Esophagus squamous epithelium (tissue), 4 donors: Measurements from ENCODE around the gene KCNQ1.

ENCODE experiments used
- POLR2A ChIP-seq, 4 donors: fragments of 450-650 bp; IDR thresholded peaks; one replicate each; pipeline ENCODE4 v1.6.1; 2017; ENCODE audit warnings: antibody characterized with exemption in 4 of 4, mild to moderate bottlenecking in 4 of 4, moderate library complexity in 3 of 4
- TF ChIP-seq, protein P1 (sequence below), 6 experiments: fragments of 450-650 bp in 4 of 6; fragments of 200-600 bp in 2 of 6; sonication (generic) in 2 of 6; IDR thresholded peaks; one replicate each; pipeline ENCODE4 v1.5.1; 2016 to 2019; ENCODE audit warnings: antibody characterized with exemption in 6 of 6, mild to moderate bottlenecking in 4 of 6, moderate library complexity in 4 of 6

GRCh38 chr11:2535673-2536439 is 91.0 kb downstream of the KCNQ1 start:
- TF ChIP-seq POLR2A (IDR thresholded peaks at IDR 0.05) = no peak
- TF ChIP-seq, protein P1, sequence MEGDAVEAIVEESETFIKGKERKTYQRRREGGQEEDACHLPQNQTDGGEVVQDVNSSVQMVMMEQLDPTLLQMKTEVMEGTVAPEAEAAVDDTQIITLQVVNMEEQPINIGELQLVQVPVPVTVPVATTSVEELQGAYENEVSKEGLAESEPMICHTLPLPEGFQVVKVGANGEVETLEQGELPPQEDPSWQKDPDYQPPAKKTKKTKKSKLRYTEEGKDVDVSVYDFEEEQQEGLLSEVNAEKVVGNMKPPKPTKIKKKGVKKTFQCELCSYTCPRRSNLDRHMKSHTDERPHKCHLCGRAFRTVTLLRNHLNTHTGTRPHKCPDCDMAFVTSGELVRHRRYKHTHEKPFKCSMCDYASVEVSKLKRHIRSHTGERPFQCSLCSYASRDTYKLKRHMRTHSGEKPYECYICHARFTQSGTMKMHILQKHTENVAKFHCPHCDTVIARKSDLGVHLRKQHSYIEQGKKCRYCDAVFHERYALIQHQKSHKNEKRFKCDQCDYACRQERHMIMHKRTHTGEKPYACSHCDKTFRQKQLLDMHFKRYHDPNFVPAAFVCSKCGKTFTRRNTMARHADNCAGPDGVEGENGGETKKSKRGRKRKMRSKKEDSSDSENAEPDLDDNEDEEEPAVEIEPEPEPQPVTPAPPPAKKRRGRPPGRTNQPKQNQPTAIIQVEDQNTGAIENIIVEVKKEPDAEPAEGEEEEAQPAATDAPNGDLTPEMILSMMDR (IDR thresholded peaks at IDR 0.05) = no peak
